ENCODE data around the gene VPS8.

GRCh38 chr3:185057829-185058228, 245.9 kb downstream of the VPS8 start:
- no peak for TF ChIP-seq CTCF (IDR thresholded peaks at IDR 0.05 in 2 of 3, conservative IDR thresholded peaks at IDR 0.05 in 1 of 3; ENCODE audit: borderline replicate concordance in 1 of 3, insufficient read depth in 1 of 3, low read depth in 2 of 3, low read length in 2 of 3)
- no peak for TF ChIP-seq POLR2AphosphoS5 (IDR thresholded peaks at IDR 0.05; ENCODE audit: low read depth, low read length)
- no peak for TF ChIP-seq MAX (IDR thresholded peaks at IDR 0.05)
- TF ChIP-seq ELF1 (IDR thresholded peaks at IDR 0.05; ENCODE audit: borderline replicate concordance, low read depth), result no peak
- no peak for TF ChIP-seq POLR2A (IDR thresholded peaks at IDR 0.05; ENCODE audit: borderline replicate concordance, extremely low read depth, insufficient read depth, insufficient read length)
- TF ChIP-seq CEBPB (IDR thresholded peaks at IDR 0.05; ENCODE audit: low read depth), result no peak
- TF ChIP-seq YY1 (IDR thresholded peaks at IDR 0.05; ENCODE audit: extremely low read depth, insufficient replicate concordance, low read depth, low read length), result no peak
- no peak for TF ChIP-seq EZH2phosphoT487 (IDR thresholded peaks at IDR 0.05; ENCODE audit: borderline replicate concordance)
- TF ChIP-seq RAD21 (IDR thresholded peaks at IDR 0.05; ENCODE audit: low read depth), result no peak
- no peak for TF ChIP-seq SP1 (IDR thresholded peaks at IDR 0.05; ENCODE audit: low read depth)
- TF ChIP-seq EGR1 (IDR thresholded peaks at IDR 0.05; ENCODE audit: low read depth), result no peak
- no peak for TF ChIP-seq JUND (IDR thresholded peaks at IDR 0.05)
- TF ChIP-seq TCF7L2 (IDR thresholded peaks at IDR 0.05; ENCODE audit: borderline replicate concordance, extremely low read depth, insufficient read depth, insufficient read length), result no peak

Measured in HCT116 (cell line).